Endodermal cell (in vitro differentiated cells): ENCODE data around the gene PACRG. TPM values are rescaled to one million over a fixed set of nuclear protein-coding genes. Genes with fewer than 3 reads are reported as not detected.

Source experiments
- DNase-seq: peaks from one replicate; pipeline ENCODE4 v3.0.0-alpha.2; 2017
- H3K27ac ChIP-seq: 2 replicates; pipeline ENCODE4 v1.5.1; 2013; ENCODE audit warnings: mild to moderate bottlenecking, low read depth, low read length, moderate library complexity
- H3K27me3 ChIP-seq: 2 replicates; pipeline ENCODE4 v1.6.1; 2013; ENCODE audit warnings: mild to moderate bottlenecking, low read length, moderate library complexity; ENCODE audit not compliant: insufficient read depth, control insufficient read depth, poor library complexity, severe bottlenecking
- H3K36me3 ChIP-seq: 2 replicates; pipeline ENCODE4 v1.7.0; 2013; ENCODE audit warnings: mild to moderate bottlenecking, low read length, moderate library complexity; ENCODE audit not compliant: control insufficient read depth, insufficient read depth
- H3K4me1 ChIP-seq: one replicate; pipeline ENCODE4 v1.7.0; 2013; ENCODE audit warnings: low read length; ENCODE audit not compliant: control insufficient read depth, insufficient read depth
- H3K4me3 ChIP-seq: 2 replicates; pipeline ENCODE4 v1.5.1; 2013; ENCODE audit warnings: mild to moderate bottlenecking, low read length, moderate library complexity
- H3K9ac ChIP-seq: 2 replicates; pipeline ENCODE4 v1.6.1; 2013; ENCODE audit warnings: mild to moderate bottlenecking, low read length, moderate library complexity; ENCODE audit not compliant: poor library complexity, severe bottlenecking; ENCODE audit errors: extremely low read depth
- H3K9me3 ChIP-seq: 2 replicates; pipeline ENCODE4 v1.6.1; 2013; ENCODE audit warnings: mild to moderate bottlenecking, low read length, moderate library complexity; ENCODE audit not compliant: control insufficient read depth
- H3K27ac Mint-ChIP-seq: 2 replicates; pipeline ENCODE4 v1.8.0; 2020; ENCODE audit warnings: mixed read lengths
- H3K27me3 Mint-ChIP-seq: 2 replicates; pipeline ENCODE4 v1.8.0; 2021; ENCODE audit warnings: mild to moderate bottlenecking, mixed read lengths; ENCODE audit not compliant: insufficient read depth
- H3K36me3 Mint-ChIP-seq: 2 replicates; pipeline ENCODE4 v1.8.0; 2020; ENCODE audit warnings: low read depth, mixed read lengths
- H3K4me1 Mint-ChIP-seq: 2 replicates; pipeline ENCODE4 v1.8.0; 2020; ENCODE audit warnings: mixed read lengths
- H3K4me3 Mint-ChIP-seq: 2 replicates; pipeline ENCODE4 v1.8.0; 2020; ENCODE audit warnings: mild to moderate bottlenecking, moderate library complexity, mixed read lengths
- H3K9me3 Mint-ChIP-seq: 2 replicates; pipeline ENCODE4 v1.8.0; 2020; ENCODE audit warnings: mild to moderate bottlenecking, mixed read lengths
- WGBS, 2 experiments: methylation state at CpG; one replicate each; pipeline versions ENCODE4 v1.1.5 to v1.1.7; 2013; ENCODE audit warnings: missing lambda C conversion rate in 2 of 2, mixed read lengths in 1 of 2; ENCODE audit not compliant: insufficient coverage in 1 of 2, insufficient read length in 1 of 2; 5-methylcytosine and 5-hydroxymethylcytosine counted together
- total RNA-seq, 2 donors: library from RNA; stranded (reverse); fragmentation: NEBNext Ultra II Directional in 1 of 2; extraction: Animal tissue kit (Norgen Biotek cat#: 25700) in 1 of 2; gene quantifications; 2 replicates in 1 of 2; 3 replicates in 1 of 2; pipeline ENCODE4 v1.2.1, GENCODE V29; 2021
- TF ChIP-seq, protein P1 (sequence below): fragments of 200-600 bp; sonication (generic); conservative IDR thresholded peaks from 2 replicates; pipeline ENCODE4 v1.5.0; 2021; ENCODE audit warnings: antibody characterized with exemption, mild to moderate bottlenecking

The PACRG gene
- total RNA-seq, 2 donors from 2014 or later, result 0.42 to 0.44 TPM

DNA sequence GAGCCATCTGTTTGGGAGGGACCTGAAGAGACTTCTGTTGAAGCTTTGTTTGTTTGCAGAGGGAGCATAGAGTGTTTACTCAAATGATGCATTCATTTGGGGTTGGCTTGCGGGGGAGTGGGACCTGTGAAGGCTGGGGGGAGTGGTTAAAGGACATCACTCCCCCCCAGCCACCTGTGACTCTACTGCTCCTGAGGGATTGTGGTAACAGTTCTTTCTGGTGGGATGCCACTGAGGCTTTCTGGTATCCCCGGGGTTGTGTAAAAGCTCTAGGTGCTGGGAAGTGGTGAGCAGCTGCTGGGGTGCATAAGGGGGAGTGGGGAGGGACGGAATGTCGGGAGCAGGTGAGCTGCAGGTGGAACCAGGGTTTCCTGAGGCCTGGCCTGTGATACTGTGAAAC, 447.5 kb downstream of the PACRG start:
- Mint-ChIP-seq H3K4me3 (no peak overlapping the region), H3K27ac (no peak overlapping the region), H3K9me3 (peaks cover 4% of the 10 kb centered on the region), H3K27me3 (no peaks in the 10 kb centered on the region), H3K4me1 (no peaks in the 10 kb centered on the region), H3K36me3 (no peaks in the 10 kb centered on the region)
- H3K9me3 ChIP-seq, result peaks cover 2% of the 10 kb centered on the region
- 93% methylated on average over 4 of the region's 4 CpGs; no CpG with 5 or more reads in 1 of the 2 experiments for WGBS, 2 experiments
- no peaks in the 10 kb centered on the region for H3K36me3 ChIP-seq
- H3K4me1 ChIP-seq, result no peaks in the 10 kb centered on the region
- DNase-seq, result no peak
- H3K27me3 ChIP-seq, result no peaks in the 10 kb centered on the region
- H3K27ac ChIP-seq, result no peak overlapping the region
- no peak overlapping the region for H3K9ac ChIP-seq
- no peak overlapping the region for H3K4me3 ChIP-seq
- TF ChIP-seq, protein P1, sequence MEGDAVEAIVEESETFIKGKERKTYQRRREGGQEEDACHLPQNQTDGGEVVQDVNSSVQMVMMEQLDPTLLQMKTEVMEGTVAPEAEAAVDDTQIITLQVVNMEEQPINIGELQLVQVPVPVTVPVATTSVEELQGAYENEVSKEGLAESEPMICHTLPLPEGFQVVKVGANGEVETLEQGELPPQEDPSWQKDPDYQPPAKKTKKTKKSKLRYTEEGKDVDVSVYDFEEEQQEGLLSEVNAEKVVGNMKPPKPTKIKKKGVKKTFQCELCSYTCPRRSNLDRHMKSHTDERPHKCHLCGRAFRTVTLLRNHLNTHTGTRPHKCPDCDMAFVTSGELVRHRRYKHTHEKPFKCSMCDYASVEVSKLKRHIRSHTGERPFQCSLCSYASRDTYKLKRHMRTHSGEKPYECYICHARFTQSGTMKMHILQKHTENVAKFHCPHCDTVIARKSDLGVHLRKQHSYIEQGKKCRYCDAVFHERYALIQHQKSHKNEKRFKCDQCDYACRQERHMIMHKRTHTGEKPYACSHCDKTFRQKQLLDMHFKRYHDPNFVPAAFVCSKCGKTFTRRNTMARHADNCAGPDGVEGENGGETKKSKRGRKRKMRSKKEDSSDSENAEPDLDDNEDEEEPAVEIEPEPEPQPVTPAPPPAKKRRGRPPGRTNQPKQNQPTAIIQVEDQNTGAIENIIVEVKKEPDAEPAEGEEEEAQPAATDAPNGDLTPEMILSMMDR, result no peak

DNA sequence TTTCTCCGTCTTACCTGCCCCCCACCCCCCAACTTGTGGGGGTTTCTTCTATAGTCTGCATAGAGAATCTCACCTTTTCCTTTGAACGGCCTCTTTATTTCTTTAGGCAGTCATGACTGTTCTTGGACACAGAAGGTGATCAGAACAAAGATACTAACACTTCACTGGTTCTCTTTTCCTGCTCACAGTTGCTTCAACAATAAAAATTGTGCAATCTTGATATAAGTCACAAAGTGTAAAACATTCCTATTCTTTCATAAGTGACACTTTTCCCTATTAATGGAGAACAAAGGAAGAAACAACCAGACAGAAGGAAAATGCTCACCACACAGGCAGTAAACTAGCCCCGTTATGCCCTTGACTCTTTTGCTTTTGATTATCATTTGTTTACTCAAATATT, 448.3 kb downstream of the PACRG start:
- H3K27ac ChIP-seq, result no peak overlapping the region
- 84 to 86% methylated on average over 2 to 3 of the region's 3 CpGs for WGBS, 2 experiments
- Mint-ChIP-seq H3K9me3 (no peaks in the 10 kb centered on the region), H3K36me3 (no peaks in the 10 kb centered on the region), H3K4me1 (peaks cover 2% of the 10 kb centered on the region), H3K4me3 (no peak overlapping the region), H3K27me3 (no peaks in the 10 kb centered on the region), H3K27ac (no peak overlapping the region)
- no peak overlapping the region for H3K4me3 ChIP-seq
- no peaks in the 10 kb centered on the region for H3K36me3 ChIP-seq
- no peak overlapping the region for H3K9ac ChIP-seq
- H3K9me3 ChIP-seq, result no peaks in the 10 kb centered on the region
- DNase-seq, result no peak
- H3K4me1 ChIP-seq, result no peaks in the 10 kb centered on the region
- H3K27me3 ChIP-seq, result no peaks in the 10 kb centered on the region
- TF ChIP-seq, protein P1, result no peak

DNA sequence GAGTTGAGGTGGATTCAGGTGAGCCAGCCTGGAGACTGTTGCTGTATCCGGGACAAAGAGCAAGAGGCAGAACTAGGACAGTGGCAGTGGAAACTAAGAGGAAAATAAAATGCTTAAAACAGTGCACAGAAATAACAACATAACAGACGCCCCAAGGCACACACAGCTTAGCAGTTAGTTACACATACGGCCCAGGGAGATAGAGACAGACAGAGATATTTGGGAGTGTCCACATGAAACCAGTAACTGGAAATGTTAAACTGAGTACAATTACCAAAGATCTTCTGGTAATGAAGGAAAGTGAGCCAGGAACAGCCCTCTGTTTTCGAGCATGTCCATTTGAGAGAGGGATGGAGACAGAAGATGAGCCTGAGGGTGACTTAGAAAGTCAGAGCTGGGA, 449.2 kb downstream of the PACRG start:
- no peak overlapping the region for H3K9ac ChIP-seq
- no peak overlapping the region for H3K4me3 ChIP-seq
- H3K27me3 ChIP-seq, result no peaks in the 10 kb centered on the region
- H3K4me1 Mint-ChIP-seq, result peaks cover 9% of the 10 kb centered on the region
- H3K4me1 ChIP-seq, result no peaks in the 10 kb centered on the region
- no peak for DNase-seq
- H3K9me3 ChIP-seq, result no peaks in the 10 kb centered on the region
- H3K36me3 ChIP-seq, result no peaks in the 10 kb centered on the region
- TF ChIP-seq, protein P1, result no peak
- no peaks in the 10 kb centered on the region for H3K27me3 Mint-ChIP-seq
- no peaks in the 10 kb centered on the region for H3K9me3 Mint-ChIP-seq
- H3K27ac Mint-ChIP-seq, result no peak overlapping the region
- WGBS, 2 experiments, result 90 to 98% methylated on average over 3 to 4 of the region's 4 CpGs
- H3K4me3 Mint-ChIP-seq, result no peak overlapping the region
- no peak overlapping the region for H3K27ac ChIP-seq
- H3K36me3 Mint-ChIP-seq, result no peaks in the 10 kb centered on the region
